OCI-M2 (cell line): Measurements from ENCODE around the gene OPRL1.
"Not testable (repeated sequence)": the region's sequence is repeated elsewhere in the genome, so short reads cannot be mapped to it uniquely, and the experiment has no call there.

Source experiments
- DNase-seq: peaks from one replicate; lab custom pipeline; 2025; ENCODE audit not compliant: unreplicated experiment; lab: John Stamatoyannopoulos, UW

The OPRL1 gene

DNA sequence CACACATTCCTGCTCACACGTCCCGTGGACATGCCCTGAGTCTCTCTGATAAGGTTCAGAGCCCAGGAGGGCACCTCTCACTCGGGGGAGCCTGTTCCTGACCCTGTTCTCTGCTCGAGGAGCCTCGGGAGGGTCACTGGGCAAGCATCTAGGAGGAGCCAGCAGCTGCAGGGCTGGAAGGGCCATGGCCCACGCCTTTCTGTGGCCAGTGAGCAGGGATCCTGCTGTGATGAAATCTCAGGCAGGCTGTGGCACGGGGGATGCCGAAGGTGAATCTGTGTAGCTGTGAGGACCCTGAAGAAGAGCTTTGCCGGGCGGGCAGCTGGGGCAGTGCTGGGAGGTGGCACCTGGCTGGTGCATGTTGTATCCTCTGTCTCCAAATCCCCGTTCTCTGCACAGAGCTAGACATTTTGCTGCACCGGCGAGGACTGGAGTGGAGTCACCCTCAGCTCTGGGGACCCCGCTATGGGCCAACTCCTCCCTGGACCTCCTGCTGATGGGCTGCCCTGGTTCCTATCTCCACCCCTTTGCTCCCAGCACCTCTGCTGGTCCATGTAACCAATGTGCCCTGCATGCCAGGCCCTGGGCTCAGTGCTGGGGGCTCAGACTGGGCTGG lies 34.6 kb downstream of the OPRL1 start:
- no peak for DNase-seq

DNA sequence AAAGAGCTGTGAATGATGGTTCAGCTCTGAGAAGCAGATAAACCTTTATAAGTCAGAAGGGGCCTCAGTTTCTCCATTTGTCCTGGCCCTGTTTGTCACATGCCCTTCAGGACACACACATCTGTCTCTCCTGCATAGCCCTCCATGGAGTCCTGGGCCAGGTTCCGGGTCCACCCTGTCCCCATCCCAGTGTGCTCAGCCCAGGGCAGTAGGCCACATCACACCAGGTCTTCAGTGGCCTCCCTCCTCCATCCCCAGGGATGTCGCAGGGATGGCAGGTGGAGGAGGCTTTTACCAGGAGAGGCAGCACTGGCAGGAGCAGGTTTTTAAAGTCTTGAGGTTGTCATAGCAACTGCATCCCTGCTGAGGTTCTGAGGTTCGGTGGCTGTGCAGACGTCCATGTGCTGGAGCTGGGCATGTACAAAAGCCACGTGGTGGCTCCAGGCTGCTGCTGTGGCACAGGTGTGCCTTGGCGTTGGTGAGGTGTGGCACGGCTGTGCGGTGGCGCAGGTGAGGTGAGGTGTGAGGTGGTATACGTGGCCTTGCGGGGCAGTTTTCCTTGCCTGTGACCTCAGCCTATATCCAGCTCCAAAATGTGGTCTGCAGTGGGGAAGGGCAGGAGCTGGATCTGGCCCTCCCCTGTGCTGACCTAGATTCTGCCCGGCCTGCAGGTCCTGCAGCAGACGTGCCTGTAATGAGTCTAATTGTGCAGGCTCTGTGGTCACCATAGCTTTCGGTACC lies 35.5 kb downstream of the OPRL1 start:
- DNase-seq, result no peak

DNA sequence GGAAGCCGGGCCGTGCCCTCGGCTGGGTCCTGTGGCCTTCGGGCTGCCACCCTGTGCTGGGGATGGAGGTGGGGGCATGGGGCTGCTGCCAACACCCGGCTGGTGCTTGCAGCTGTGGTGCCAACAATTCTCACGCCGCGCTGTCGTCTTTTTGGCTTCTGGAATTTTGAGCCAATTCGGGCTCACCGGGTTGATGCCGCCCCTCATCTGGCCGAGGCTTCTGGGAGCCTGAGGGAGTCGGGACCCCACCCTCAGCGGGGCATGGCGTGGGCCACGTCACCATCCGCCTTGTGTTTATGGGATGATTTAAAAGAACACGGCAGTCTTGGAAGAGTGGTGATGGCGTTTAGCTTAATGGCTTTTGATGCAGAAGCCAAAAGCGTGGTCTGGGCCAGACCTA lies 36.1 kb downstream of the OPRL1 start:
- no peak for DNase-seq

DNA sequence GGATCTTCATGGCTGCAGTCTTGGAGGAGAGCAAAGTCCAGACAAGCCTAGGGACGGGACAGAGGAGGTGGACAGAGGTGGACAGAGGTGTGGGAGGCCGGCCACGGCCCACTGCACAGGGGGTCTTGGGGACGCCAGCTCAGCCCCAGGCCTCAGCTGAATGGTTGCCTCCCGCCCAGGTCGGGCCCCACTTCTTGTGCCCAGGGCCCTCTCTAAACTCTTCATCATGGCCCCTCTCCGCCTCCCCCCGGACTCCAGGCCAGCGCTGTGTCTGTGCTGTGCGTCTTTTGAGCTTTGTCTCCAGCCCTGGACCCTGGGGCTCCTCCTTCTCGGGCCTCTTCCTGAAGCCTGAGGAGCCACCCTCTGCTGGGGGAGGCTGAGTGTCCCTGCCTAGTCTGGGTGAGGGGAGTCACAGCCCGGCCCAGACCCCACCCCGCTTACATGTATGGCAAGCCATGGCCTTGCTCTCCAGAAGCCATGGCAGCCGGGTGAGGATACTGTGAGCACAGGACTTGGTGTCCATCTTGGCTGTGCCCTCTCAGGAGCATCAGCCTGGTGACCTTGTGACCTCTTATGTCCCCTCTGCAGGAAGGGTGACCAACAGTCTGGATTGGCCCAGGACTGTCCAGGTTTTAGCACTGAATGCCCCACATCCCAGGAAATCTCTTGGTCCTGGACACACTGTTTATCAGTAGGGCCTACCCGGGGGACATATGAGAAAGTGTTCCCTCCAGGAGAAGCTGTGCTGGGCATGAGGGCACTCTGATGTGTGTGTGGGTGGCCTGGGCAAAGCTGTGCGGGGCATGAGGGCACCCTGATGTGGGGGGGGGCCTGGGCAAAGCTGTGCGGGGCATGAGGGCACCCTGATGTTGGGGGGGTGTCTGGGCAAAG lies 36.9 kb downstream of the OPRL1 start:
- no peak for DNase-seq

DNA sequence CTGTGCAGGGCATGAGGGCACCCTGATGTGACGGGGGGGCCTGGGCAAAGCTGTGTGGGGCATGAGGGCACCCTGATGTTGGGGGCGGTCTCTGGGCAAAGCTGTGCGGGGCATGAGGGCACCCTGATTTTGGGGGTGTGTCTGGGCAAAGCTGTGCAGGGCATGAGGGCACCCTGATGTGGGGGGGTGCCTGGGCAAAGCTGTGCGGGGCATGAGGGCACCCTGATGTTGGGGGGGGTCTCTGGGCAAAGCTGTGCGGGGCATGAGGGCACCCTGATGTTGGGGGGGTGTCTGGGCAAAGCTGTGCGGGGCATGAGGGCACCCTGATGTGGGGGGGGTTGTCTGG lies 37.5 kb downstream of the OPRL1 start:
- not testable (repeated sequence) for DNase-seq

DNA sequence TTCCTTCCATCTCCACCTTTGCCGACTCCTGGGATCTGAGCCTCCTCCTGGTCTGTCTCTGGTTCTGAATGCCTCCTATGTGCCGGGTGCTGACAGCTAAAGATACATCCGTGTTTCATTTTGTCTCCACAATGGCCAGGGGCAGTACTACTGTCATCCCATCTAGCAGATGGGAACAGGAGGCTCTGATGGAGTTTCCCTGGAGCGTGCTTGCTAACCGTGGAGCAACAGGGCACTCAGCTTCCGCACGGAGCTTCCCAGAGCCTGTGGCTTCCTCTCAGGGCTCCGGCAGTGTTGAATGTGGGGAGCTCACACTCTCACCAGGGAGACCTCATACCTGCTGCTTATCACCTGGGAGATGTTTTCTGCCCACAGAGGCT lies 39.4 kb downstream of the OPRL1 start:
- DNase-seq, result no peak

DNA sequence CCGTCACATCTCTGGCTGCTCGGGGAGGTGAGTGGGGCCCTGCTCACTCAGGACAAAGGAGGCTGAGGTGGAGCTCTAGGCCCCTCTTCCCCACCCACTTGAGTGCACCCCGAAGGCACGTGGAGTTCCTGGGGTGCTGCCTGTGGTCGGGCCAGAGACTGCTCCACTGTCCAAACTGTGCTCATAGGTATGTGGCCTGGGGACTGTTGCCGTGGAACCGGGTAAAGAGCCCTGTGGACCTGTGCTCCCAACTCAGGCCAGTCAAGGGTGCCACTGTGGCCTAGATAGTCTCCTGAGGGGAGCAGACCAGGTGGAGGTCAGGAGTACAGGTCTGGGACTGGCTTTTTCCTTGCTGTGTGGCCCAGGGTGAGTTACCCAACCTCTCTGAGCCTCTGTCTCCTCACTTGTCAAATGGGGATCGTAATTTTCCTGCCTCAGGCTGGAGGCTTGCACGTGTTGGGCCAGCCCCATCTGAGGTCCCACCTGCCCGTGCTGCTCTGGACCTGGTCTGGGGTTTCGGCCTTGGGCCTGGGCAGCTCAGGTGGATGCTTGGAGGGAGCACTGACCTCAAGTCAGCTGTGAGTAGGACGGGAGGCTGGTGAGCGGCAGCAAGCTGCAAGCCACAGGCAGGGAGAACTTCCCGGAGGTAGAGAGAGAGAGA lies 39.9 kb downstream of the OPRL1 start:
- no peak for DNase-seq

DNA sequence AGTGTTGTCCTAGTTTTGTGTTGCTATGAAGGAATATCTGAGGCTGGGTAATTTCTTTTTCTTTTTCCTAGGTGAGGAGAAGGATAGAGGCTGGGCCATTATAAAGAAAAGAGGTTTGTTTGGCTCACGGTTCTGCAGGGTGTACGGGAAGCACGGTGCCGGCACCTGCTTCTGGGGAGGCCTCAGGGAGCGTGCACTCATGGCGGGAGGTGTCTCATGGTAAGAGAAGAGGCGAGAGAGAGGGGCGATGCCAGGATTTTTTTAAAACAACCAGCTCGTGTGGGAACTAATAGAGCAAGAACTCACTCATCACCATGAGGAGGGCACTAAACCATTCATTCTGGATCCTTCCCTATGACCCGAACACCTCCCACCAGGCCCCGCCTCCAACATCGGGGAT lies 41.7 kb downstream of the OPRL1 start:
- no peak for DNase-seq

DNA sequence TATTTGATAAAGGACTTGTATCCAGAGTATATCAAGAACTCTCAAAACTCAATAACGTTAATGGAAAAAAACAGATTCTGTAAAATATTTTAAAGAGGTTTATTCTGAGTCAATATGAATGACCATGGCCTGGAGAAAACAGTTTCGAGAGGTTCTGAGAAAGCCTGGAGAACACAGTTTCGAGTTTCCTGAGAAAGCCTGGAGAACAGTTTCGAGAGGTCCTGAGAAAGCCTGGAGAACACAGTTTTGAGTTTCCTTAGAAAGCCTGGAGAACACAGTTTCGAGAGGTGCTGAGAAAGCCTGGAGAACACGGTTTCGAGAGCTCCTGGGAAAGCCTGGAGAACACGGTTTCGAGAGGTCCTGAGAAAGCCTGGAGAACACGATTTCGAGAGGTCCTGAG lies 43.0 kb downstream of the OPRL1 start:
- DNase-seq, result not testable (repeated sequence)

DNA sequence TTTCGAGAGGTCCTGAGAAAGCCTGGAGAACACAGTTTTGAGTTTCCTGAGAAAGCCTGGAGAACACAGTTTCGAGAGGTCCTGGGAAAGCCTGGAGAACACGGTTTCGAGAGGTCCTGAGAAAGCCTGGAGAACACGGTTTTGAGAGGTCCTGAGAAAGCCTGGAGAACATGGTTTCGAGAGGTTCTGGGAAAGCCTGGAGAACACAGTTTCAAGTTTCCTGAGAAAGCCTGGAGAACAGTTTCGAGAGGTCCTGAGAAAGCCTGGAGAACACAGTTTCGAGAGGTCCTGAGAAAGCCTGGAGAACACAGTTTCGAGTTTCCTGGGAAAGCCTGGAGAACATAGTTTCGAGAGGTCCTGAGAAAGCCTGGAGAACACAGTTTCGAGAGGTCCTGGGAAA lies 43.6 kb downstream of the OPRL1 start:
- not testable (repeated sequence) for DNase-seq

DNA sequence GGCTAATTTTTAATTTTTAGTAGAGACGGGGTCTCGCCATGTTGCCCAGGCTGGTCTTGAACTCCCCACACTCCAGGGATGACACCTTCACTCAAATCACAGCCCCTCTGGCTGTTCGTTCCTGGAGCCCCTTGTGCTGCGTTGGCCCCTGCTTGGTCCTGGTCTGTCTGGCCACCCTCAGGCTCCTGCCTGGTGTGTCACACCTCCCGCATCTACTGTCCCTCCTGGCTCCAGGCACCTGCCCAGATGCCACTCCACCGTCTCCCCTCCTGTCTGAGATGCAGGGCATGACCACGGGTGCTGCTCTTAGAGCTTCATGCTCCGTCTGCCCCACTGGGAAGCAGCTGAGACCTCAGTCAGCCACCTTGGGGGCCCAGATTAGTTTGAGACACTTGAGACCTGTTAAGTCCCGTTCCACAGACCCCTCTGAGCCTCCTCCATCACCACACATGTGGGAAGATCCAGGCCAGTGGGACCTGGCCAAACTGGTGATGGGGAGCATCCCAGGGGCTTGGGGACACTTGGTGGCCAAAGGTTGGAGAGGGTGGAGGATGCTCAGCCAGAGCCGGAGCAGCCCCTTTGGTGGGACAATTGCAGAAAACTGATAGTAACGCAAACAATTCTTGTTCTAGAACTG lies 49.4 kb downstream of the OPRL1 start:
- no peak for DNase-seq

DNA sequence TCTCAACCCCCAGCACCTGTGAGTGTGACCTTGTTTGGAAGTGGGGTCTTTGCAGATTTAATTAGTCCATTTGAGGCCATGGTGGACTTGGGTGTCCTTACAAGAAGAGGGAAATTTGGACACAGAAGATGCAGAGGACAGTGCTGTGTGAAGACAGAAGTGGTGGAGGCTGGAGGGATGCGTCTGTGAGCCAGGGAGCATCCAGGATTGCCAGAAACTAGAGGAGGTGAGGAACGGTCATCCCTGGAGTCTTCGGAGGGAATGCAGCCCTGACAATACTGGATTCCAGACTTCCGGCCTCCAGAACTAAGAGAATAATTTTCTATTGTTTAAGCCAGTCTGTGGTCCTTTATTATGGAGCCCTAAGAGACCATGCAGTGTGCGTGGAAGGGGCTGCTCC lies 50.4 kb downstream of the OPRL1 start:
- no peak for DNase-seq

DNA sequence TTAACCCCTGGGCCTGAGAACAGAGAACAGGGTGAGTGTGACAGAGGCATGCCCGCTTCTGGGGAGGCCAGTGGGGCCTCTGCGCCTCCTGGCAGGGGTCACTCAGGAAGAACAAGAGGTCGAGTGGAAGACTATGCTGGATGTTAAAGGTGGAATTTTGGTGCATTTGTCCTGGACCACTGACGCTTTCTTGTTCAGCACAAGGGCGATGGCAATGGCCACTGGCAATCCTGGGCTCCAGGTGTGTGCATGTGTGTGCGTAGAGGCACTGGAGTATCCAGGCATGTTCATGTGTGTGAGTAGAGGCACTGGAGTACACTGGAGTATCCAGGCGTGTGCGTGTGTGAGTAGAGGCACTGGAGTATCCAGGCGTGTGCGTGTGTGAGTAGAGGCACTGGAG lies 51.0 kb downstream of the OPRL1 start:
- DNase-seq, result no peak

DNA sequence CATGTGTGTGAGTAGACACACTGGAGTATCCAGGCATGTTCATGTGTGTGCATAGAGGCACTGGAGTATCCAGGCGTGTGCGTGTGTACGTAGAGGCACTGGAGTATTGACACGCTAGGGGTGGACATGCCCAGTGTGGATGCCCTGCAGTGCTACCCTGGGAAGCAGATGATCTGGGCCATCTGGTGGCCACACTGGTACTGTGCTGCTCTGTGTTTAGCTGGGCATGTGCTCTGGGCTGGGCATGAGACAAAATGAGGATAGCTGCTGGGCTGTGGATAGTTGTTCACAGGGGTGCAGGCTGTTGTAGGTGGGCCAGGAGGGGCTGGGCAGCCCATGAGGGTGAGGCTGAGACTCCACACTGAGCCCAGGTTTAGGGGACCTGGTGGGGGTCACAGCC lies 51.5 kb downstream of the OPRL1 start:
- DNase-seq, result no peak

DNA sequence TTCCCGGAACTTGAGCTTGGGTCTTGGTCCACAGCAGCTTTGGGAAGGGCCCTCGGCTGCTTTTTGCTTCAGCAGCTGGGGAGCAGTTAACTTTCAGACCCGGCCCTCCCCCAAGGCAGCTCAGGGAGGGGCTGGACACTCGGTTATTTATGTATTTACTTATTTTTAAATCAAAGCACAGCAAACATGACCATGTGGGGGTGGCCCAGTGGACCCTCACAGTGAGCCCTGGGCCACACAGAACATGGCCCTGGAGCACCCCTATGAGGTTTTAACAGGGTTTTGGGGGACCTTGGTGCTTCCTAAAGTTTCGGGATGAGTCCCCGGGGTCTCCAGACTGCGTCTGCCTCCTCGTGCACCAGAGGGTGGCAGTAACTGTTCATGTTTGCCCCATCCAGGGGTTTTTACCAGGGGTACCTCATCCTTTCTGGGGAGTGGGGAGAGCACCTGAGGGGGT lies 54.1 kb downstream of the OPRL1 start:
- DNase-seq, result no peak

DNA sequence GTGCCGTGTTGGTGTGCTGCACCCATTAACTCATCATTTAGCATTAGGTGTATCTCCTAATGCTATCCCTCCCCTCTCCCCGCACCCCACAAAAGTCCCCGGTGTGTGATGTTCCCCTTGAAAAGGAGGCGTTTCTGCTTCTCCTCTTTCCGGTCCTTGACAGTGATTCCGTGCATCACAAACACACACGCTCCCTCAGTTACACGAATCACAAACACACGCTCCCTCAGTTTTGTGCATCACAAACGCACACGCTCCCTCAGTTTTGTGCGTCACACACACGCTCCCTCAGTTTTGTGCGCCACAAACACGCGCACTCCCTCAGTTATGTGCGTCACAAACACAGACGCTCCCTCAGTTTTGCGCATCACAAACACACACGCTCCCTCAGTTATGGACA lies 54.9 kb downstream of the OPRL1 start:
- DNase-seq, result not testable (repeated sequence)

DNA sequence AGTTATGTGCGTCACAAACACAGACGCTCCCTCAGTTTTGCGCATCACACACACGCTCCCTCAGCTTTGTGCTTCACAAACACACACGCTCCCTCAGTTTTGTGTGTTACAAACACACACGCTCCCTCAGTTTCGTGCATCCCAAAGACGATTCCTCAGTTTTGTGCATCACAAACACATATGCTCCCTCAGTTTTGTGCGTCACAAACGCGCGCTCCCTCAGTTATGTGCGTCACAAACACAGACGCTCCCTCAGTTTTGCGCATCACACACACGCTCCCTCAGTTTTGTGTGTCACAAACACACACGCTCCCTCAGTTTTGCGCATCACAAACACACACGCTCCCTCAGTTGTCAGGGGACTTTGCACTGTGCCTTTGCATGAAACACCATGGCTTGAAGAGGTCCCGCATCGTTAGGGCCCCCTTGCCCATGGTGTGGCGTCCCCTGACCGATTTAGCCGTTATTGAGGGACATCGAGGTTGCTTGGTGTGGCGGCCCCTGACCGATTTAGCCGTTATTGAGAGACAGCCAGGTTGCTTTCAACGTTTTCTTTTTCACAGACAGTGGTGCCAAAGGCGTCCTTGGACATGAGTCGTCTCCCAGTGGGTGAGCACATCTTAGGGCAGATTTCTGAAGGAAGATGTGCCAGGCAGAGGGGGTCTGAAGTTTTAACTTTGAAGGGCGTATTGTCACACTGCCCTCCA lies 56.3 kb downstream of the OPRL1 start:
- DNase-seq, result no peak

DNA sequence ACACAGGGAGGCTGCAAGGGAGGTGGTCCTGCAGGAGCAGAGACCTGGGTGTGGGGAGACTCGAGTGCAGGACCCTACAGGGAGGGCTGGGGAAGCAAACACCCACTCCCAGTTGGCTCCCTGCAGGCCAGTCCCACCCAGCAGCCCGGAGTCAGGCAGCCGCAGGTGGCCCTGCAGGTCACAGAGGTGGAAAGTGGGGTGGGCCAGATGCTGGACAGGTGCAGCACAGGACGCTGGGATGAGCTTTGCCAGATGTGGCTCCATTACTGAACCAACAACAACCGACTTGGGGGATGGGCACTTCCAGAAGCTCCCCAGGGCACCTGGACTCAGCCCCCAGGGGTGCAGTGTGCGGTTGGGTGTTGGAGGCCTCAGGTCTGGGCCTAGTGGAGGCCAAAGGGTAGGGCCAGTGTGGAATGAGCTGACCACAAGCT lies 57.7 kb downstream of the OPRL1 start:
- no peak for DNase-seq

DNA sequence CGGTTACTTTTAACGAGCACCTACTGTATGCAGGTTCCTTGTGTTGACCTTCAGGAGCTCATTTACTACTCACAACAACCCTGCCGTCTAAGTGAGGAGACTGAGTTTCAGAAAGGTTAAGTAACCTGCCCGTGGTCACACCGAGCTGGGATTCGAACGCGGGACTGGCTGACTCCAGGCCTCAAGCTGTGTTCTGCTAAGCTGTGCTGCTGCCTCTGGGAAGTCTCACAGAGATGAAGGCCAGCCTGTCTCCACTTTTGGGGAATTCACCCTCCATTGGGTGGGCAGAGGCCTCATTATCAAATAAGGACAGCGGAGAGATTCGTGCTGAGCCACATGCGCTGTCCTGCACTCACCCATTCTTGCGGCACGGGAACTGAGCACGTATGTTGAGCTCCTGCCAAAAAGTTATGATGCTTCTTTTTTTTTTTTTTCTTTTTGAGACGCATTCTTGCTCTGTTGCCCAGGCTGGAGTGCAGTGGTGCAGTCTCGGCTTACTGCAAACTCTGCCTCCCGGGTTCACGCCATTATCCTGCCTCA lies 58.5 kb downstream of the OPRL1 start:
- no peak for DNase-seq
